GM21576 (cell line): Measurements from ENCODE around the gene CSTA.
A peak's percentile ranks its signal among the peaks of the same experiment; 100 is the strongest.

Experiments
- ATAC-seq: cut with Tn5 transposase; IDR thresholded peaks from one replicate; pipeline ENCODE4 v1.9.1; 2021; ENCODE audit warnings: mild to moderate bottlenecking, moderate library complexity; ENCODE audit not compliant: unreplicated experiment

CSTA gene

DNA sequence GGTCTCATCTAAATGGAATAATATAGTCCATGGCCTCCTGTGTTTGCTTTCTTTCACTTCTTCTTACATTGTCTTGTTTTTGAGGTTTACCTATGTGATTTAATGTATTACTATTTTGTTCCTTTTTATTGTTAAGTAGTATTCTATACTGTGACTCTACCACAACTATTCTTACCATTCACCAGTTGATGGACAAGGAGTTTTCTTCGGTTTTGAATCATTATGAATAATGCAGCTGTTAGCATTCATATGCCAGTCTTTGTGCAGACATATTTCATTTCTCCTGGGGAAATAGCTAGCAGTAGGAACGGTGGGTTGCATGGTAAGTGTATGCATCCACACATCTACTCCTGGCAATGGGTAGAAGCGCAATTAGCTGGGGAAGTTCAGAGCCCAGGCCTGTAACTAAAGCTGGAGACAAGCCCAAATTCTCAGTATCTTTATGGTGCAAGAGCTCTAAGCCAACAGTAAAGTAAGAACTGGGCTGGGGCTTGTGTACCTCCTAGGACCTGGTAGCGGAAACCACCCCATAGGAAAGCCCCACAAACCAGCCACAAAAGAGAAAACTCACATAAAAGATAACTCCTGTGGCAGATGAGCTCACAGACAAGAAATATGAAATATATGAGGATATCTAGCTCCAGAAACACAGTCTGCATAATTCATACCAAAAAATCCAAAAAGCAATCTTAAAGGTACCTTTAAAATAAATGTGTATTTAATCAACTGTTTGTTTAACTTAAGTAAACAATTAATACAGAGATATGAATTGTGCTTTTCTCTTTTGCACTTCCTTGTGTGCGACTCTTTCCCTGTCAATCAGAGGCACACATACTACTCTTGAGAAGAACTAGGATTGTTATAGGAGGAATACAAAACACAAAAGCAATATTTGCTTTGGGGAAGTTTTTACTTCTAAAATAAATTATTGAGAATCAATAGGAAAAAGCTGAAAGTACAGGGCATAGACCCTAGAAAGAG lies 2.7 kb upstream of the CSTA start:
- ATAC-seq, result no peak

DNA sequence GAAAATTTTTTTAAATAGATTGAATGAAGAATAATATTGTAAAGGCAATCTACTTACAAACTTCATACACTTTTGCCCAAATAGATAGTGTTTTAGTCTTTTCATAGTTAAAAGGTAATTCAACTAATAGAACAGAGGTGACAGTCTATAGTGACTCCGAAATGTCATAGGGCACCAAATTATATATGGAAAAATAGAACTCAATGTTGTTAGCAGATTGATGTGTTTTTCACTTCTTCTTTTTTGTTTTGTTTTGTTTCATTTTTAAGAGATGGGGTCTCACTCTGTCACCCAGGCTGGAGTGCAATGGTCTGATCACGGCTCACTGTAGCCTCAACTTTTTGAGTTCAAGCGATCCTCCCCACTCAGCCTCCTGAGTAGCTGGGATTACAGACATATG lies 721 bp downstream of the CSTA start:
- no peak for ATAC-seq

DNA sequence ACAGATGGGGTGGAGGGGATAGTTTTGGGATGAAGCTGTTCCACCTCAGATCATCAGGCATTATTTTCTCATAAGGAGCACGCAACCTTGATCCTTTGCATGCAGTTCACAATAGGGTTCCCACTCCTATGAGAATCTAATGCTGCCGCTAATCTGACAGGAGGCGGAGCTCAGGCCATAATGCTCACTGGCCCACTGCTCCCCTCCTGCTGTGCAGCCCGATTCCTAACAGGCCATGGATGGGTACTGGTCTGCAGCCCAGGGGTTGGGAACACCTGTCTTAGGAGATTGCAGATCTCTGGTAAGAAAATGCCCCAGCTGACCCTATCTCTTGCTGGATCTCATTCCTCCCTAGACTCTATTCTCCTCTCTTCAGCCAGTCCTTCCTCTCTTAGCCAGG lies 6.8 kb downstream of the CSTA start:
- no peak for ATAC-seq

DNA sequence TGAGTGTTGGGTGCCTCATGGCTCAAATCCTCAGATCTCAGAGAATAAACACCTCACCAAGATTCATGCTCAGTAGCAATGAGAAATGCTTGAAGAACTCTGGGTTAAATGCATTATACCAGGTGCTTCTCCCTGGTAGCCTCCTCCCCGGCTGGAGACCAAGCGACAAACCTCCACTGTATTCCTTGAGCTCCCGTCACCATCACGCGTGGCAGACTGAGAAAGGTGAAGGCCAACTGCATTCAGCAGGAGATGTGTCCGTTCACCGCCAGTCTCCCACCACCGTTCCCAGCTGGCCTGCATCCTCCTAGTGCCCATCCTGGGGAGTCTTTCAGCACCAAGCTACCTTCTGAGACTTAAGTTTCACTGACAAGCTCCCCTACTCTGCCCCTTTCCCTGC lies 7.5 kb downstream of the CSTA start:
- ATAC-seq, result no peak

DNA sequence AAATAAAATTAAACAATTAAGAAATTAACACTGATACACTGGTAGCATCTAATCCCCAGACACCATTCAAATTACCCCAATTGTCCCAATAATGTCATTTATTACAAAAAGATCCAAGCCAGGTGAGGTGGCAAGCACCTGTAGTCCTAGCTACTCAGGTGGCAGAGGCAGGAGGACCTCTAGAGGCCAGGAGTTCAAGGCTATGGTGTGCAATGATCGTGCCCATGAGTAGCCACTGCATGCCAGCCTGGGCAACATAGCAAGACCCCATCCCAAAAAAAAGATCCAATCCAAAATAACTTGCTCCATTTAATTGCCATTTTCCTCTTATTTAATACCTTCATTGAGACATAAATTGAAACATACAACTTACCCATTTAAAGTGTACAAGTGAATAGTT lies 17.8 kb downstream of the CSTA start:
- no peak for ATAC-seq

DNA sequence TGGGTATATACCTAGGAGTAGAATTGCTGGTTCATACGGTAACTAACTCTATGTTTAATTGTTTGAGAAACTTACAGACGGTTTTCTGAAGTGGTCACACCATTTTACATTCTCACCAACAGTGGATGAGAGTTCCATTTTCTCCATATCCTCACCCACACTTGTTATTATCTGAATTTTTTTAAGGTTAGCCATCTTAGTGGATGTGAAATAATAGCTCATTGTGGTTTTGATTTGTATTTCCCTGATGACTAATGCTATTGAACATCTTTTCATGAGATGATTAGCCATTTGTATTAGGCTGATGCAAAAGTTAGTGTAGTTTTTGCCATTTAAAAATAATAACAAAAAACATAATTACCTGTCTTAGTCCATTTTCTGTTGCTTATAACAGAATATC lies 18.6 kb downstream of the CSTA start:
- ATAC-seq, result no peak

DNA sequence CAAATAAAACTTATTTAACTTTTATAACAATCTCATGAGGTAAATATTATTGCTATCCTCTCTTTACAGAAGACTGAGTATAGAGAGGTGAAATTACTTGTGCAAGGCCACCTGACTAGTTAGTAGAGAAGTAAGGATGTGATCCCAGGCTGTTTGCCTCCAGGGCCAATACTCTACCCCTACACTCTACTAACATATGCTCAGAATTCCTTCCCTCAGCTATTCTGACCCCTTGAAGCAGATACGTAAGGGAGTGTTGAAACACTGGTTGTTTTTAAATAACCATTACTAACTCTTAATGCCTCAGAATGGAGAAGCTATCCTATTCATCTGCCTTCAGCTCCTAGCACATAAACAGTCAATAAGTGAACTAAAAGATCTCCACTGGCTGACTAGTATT lies 24.1 kb downstream of the CSTA start:
- ATAC-seq, result no peak

DNA sequence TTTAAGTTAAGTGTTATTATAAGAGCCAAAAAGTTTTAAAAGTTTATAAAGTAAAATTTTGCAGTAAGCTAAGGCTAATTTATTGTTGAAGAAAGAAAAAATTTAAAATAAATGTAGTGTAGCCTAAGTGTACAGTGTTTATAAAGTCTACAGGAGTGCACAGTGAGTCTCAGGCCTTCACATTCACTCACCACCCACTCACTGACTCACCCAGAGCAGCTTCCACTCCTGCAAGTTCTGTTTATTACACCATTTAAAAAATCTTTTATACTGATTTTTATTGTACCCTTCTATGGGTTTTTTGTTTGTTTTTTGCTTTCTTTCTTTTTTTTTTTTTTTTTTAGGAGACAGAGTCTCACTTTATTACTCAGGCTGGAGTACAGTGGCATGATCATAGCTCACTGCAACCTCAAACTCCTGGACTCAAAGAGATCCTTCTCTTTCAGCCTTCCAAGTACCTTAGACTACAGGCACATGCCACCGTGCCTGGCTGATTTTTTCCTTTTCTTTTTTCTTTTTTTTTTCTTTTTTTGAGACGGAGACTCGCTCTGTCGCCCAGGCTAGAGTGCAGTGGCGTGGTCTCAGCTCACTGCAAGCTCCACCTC lies 25.9 kb downstream of the CSTA start:
- ATAC-seq, result no peak

DNA sequence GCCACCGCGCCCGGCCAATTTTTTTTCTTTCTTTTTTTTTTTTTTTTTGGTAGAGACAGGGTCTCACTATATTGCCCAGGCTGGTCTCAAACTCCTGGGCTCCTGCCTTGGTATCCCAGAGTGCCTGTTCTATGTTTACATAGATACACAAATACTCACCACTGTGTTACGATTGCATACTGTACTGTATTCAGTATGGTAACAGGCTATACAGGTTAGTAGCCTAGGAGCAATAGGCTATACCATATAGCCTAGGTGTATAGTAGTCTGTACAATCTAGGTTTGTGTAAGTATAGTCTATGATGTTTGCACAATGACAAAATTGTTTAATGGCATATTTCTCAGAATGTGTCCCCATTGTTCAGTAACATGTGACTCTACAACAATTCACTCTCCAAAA lies 26.6 kb downstream of the CSTA start:
- no peak for ATAC-seq

DNA sequence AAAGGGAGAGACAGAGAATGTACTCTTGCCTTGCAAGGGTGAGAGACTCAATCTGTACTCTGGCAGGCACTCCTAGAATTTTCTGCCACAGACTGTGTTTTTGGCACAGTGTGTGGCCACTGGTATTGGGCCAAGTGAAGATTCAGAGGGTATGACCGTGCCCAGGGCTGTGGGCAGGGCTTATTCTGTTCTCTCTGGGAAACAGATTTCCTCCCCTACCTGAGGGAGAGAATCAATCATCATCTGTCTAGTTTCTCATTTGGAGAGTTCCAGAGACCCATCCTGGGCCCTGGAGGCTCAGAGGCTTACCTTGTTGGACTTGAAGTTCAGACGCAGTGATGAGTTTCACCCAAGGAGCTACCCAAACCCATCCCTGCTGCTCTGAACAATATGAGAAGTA lies 28.2 kb downstream of the CSTA start:
- ATAC-seq, result no peak

DNA sequence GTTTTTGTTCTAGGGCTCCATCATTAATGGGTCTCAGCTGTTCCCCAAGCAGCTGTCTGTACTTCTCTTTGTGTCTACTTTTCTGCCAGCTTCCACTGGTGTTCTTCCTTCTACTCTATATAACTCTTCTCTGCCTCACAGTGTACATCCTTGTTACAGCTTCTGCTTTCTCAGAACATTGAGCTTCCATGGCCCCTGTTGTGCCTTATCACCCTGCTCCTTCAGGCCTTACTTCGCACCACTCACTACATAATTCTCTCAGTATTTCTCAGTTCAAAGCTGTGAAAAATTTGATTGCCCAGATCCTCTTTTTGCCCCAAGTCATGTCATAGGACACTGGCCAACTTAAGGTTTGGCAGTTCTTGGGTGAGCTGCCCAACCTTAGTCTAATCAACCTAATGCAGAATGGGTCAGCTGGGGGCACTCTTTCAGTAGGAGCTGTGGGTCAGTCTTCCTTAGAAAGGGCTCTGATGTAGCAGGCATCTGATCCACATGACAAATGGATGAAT lies 28.9 kb downstream of the CSTA start:
- no peak for ATAC-seq

DNA sequence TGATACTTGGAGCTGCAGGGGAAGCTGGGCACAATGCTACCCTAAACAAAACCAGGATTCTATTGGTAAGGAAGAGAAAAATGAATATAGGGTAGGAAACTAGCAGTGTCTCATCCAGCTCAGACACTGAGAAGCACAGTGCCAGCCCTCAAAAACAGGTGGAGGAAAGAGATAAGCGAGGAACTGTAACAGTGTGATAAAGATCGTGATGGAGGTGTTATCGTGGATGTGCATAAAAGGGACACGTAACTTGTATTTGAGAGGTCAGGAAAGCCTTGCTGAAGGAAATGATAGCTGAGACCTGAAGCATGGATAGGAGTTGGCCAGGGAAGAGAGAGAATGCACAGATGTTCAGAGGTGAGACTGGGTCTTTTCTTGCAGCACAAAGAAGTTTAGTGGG lies 30.6 kb downstream of the CSTA start:
- ATAC-seq, result no peak

DNA sequence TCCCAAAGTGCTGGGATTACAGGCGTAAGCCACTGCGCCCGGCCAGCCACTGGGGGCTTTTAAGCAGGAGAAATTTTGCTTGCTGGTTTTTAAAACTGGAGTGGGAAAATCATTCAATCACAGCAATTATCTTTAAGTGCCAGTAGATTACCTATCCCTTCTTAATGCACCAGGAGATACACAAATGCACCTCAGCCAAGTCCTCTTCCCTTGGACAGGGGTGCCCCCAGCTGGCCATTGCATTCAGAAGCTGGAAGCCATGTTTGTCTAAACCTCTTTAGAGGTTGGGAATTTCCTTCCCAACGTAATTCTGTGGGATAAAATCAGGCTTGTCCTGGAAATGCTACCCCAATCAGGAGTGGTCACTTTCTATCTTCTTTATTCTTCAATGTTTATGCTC lies 31.4 kb downstream of the CSTA start:
- no peak for ATAC-seq

DNA sequence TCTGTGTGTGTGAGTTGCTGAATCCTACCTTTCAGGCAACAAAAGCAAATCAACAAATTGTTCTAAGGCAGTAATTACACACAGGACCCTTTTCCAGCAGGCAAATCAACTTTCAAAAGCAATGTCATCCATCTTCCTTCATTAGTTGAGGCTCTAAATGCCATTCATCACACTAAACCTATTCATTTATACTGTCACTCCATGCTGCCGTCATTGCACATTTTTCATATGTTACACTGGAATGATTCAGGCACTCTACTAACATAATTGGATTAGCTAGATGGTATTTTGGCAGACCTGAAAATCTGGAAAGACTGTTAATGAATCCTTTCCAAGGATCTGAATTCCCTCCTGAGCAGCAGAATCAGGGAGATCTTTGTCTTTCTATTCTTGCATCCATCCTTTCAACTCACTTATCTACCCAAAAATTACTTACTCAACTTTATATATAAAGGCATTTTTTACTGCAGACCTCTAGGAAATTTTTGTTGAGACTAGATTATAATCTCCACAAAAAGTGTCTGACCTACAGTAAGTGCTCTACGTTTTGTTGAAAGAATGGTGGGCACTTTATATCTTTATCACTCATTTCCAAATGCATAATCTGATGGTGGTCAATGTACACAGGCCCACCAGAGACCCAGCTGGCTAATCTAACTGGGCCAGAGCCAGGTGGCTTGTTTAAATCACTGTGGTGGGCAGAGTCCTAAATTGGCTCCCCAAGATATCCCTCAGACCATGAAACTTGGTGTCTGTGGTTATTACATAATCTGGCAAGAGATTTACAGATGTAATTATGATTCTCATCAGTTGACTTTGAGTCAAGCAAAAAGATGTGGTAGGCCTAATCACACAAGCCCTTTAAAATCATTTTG lies 33.0 kb downstream of the CSTA start:
- no peak for ATAC-seq

DNA sequence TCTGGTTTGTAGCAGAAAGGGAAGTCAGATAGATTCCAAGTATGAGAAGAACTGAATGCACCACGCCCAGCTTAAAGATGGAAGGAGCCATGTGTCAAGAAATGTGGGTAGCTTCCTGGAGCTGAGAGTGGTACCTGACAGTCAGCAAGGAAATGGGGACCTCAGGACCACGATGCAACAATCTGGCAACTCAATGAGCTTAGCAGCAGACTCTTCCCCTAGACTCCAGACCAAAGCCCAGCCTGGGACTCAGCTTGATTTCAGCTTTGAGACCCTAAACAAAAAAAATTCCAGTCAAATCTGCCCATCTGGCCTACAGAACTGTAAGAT lies 33.6 kb downstream of the CSTA start:
- no peak for ATAC-seq

DNA sequence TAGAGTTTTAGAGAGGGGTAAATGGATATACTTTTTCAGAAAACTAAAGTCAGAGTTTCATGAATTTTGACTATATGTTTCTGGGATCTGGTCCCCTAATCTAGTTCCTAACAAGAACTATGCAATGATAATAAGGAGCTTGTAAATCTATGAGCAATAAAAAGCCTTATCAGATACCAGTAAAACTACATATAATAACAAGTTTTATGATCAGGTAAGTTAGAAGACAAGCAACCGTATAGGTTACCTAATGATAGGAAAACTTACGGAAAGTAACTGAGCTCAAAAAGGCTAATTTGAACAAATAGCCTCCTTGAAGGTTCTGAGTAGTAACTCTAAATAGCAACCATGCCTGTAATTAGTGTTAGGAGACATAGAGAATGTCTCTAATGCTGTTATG lies 37.0 kb downstream of the CSTA start:
- no peak for ATAC-seq

DNA sequence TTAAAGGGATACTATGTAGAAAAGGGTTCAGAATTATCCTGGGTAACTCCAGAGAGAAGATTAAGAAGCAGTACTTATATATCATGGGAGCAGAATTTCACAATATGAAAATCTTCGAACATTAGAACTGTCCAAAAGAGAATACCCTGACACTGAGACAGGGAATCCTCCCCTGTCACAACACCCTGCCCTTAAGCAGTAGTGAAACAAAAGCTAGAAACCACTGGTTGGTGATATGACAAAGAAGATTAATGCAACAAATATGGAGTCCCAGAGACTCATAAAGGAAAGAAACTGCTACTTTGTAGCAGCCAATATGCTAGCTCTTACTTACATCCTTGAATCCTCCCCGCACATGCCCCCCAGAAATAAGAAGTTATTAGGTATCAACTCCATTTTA lies 39.4 kb downstream of the CSTA start:
- ATAC-seq, result no peak

DNA sequence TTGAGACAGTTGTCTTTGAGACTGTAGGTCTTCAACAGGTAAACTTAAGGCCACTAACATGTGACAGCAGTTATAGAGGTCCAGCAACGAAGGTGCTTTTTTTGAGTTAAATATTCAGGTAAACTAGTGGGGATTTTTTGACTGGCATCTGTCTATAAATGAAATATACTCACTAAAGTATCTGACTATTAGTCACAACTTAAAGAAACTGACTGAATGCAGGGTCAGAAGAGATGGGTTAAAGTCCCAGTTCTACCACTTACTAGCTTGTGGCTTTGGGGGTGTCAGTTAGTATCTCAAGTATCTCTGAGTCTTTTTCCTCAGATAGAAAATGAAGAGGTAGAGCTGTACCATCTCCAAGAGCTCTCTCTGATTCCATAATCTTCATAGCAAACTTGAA lies 40.0 kb downstream of the CSTA start:
- ATAC-seq, result peak; percentile 9

DNA sequence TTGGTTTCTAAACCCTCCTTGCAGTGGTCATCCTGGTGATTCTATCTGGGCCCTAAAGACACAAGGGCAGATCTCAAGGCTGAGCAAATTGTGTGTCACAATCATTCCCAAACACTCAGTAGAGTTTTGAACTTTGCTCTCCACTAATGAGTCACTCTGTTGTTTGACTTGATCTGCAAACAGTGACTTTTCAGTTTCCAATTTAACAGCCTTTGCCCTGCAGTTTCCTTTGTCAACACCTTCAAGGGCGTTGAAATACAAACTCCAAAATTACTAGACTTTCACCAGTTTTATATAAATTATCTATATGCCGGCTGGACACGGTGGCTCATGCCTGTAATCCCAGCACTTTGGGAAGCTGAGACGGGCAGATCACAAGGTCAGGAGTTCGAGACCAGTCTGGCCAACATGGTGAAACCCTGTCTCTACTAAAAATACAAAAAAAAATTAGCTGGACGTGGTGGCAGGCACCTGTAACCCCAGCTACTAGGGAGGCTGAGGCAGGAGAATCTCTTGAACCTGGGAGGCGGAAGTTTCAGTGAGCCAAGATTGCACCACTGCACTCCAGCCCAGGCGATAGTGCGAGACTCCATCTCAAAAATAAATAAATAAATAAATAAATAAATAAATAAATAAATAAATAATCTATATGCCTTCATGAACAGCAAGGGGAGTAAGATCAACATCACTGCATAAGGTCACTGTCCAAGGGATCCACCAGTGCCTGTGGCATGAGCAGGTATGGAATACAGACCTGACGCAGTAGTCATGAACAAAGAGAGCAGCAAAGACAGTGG lies 40.7 kb downstream of the CSTA start:
- ATAC-seq, result peak; percentile 68

DNA sequence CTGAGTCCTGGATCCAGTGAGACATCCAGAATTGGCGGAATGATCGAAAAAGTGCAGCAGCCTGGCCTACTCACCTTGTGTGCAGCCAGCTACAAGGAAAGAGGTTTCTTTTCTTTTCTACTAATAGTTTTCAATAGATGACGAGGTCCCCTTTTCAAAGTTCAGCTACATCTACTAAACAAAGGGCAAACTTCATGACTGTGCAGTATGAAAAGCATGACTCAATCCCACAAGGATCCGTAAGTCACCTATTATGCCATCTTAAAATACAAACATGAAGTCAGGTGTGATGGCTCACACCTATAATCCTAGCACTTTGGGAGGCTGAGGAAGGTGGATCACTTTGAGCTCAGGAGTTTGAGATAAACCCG lies 41.3 kb downstream of the CSTA start:
- ATAC-seq, result no peak

DNA sequence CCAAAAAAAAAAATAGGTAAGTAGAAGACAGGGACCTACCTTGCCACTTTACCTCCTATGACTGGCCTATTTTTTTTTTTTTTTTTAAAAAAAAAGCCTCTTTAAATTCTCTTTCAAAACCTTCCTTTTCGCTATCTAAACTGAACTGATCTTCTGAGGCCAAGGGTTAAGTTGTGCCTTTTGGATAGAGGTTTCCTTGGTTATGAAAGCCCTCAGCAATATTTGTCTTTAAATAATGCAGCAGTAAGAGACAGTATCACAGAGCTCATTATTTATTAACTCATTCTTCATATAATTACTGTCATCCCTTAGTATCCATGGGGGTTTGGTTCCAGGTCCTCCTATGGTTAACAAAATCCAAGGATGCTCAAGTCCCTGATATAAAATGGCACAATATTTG lies 49.0 kb downstream of the CSTA start:
- no peak for ATAC-seq
